ENCODE measurements around the gene NSUN4.
"Not testable (repeated sequence)": the region's sequence is repeated elsewhere in the genome, so short reads cannot be mapped to it uniquely, and the experiment has no call there.

Gene NSUN4

DNA sequence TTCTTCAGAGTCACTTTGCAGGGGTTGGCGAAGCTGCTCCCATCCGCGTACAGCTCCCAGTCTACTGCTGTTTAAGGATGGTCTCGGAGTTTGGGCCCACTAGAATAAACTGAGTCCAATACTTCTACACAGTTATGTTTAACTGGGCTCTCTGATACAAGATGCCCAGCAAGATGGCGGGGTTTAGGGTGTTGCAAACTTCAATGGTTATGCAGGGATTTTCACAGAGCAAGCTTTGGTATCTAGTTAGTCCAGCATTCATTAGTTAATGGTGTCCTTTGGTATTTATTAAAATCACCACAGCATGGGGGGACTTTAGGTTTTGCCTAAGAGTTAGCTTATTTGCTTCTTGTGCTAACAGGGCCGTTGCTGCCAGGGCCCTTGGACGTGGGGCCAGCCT is 12.4 kb upstream of the NSUN4 start:
- not testable (repeated sequence) for DNase-seq

DNA sequence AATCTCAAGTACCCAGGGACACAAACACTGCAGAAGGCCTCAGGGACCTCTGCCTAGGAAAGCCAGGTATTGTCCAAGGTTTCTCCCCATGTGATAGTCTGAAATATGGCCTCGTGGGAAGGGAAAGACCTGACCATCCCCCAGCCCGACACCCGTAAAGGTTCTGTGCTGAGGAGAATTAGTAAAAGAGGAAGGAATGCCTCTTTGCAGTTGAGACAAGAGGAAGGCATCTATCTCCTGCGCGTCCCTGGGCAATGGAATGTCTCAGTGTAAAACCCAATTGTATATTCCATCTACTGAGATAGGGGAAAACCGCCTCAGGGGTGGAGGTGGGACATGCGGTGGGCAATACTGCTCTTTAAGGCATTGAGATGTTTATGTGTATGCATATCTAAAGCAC is 10.8 kb upstream of the NSUN4 start:
- not testable (repeated sequence) for DNase-seq

DNA sequence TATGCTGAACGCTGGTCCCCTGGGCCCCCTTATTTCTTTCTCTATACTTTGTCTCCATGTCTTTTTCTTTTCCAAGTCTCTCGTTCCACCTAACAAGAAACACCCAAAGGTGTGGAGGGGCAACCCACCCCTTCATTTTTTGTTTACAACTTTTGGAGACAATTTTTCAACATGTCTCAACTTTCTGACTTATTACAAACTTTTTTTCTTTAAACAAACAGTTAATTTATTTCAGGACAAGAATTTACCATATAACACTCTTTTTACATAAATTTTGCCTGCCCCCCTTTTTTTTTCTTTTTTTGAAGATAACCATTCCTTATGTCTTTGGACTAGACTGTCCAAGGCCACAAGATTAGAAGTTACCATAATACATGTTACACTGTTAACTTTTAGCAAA is 10.2 kb upstream of the NSUN4 start:
- DNase-seq = not testable (repeated sequence)

DNA sequence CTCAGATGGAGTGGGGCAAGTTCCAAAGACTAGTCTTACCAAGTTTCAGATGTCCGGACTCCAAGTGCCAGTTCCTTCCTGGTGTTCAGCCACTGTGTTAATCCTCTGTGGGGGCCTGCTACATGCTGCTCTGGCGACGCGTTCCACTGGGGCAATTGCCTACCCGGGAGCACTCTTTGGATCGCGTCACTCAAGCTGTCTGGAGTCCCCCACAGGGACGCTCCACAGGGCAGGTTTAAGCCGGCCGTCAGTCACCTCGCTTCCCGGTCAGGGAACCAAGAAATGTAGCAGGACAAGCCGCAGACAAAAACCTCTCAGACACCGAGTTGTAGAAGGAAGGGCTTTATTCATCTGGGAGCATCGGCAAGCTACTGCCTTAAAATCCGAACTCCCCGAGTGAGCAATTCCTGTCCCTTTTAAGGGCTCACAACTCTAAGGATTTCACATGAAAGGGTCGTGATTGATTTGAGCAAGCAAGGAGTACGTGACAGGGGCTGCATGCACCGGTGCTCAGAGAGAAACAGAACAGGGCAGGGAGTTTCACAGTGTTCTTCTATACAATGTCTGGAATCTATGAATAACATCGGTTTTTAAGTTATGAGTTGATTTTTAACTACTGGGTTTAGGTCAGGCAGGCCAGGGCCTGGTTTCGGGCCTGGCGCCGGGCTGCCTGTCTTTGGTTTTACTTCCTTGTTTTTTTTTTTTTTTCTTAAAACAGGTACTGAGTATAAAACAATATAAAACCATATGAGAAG is 8.6 kb upstream of the NSUN4 start:
- DNase-seq = not testable (repeated sequence)

DNA sequence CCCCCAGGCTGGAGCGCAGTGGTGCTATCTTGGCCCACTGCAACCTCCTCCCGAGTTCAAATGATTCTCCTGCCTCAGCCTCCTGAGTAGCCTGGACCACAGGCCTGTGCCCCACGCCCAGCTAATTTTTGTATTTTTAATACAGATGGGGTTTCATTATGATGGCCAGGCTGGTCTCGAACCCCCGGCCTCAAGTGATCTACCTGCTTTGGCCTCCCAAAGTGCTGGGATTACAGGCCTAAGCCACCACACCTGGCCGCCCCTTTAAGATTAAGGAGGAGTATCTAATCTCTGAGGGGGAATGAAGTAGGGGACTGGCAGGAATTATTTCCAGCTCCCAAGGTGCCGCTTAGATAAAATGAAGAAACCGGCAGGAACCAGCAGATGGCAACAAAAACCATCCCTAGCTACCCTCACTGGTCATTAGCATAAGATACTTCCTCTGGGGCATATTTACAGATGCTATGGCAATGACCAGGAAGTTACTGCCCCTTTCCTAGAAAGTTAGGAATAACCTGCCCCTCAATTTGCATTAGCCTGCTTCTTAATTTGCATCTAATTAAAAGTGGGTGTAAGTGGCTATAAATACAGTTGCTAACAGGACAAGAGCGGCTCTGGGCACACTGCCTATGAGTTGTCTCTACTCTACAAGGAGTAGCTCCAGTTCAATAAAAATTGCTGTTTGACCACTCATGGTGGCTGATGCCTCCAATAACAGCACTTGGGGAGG is 7.1 kb upstream of the NSUN4 start:
- peak; percentile 38 for DNase-seq

DNA sequence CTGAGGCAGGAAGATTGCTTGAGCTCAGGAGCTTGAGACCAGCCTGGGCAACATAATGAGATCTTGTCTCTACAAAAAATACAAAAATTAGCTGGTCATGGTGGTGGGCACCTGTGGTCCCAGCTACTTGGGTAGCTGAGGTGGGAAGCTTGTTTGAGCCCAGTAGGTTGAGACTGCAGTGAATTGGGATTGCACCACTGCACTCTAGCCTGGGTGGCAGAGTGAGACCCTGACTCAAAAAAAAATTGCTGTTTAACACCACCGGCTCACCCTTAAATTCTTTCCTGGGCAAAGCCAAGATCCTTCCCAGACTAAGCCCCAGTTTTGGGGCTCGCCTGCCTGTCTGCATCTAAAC is 6.6 kb upstream of the NSUN4 start:
- no peak for DNase-seq

DNA sequence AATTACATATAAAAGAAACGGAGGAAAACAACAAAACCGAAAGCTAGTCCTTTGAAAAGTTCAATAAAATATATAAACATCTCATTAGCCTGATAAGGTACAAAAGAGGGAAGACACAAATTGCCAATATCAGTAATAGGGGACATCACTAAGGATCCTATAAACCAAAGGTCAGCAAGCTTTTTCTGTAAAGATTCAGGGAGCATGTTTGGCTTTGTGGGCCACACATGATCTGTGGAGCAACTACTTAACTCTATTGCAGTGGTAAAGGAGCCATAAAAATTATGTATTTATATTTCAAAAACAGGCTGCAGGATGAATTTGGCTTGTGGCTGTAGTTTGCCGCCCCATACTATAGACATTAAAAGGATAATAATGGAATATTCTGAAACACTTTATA is 5.5 kb upstream of the NSUN4 start:
- no peak for DNase-seq

DNA sequence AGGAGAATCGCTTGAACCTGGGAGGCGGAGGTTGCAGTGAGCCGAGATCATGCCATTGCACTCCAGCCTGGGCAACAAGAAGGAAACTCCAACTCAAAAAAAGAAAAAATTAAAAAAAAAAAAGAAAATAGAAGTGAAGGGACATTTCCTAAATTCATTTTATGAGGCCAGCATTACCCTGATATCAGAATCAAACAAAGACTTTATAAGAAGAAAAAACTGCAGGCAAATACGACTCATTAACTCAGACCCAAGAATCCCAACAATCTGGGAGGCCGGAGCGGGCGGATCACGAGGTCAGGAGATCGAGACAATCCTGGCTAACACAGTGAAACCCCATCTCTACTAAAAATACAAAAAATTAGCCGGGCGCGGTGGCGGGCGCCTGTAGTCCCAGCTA is 3.2 kb upstream of the NSUN4 start:
- DNase-seq = not testable (repeated sequence)

DNA sequence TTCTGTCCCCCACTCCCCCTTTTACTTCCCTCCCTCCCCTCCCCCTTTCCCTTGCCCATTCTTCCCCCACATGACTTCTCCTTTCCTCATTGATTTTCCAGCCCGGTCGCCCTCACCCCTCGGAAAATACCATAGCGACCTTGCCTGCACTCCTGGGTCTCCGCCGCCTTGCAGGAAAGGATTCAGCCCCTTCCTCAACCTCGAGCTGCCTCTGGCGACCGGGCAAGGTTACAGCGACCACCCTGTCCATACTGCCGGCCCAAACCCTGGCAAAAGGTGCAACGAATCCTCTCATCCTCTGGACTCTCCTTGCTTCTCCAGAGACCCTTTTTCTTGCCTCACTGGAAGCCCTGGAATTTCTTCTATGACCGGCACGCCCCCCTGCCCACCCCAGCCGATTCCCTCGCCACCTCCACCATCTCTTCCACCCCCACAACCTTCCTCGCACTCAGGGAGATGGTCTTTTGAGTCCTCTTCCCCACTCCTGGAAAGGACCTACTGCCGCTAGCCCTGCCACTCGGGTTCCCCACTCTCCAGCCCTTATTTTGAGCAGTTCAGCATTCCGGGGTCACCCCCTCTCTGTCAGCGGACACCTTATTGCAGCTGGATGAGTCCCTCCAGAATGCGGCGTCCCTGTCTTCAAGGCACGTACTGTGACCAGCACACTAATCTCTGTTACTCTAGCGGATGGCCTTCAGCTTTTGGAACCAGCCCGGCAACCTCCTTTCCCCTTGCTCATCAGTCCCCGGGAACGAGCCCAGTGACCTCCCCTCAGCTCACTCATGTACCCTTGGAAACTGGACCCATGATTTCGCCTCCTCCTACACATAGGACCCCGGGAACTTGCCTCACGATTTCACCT is 846 bp downstream of the NSUN4 start:
- no peak for DNase-seq

DNA sequence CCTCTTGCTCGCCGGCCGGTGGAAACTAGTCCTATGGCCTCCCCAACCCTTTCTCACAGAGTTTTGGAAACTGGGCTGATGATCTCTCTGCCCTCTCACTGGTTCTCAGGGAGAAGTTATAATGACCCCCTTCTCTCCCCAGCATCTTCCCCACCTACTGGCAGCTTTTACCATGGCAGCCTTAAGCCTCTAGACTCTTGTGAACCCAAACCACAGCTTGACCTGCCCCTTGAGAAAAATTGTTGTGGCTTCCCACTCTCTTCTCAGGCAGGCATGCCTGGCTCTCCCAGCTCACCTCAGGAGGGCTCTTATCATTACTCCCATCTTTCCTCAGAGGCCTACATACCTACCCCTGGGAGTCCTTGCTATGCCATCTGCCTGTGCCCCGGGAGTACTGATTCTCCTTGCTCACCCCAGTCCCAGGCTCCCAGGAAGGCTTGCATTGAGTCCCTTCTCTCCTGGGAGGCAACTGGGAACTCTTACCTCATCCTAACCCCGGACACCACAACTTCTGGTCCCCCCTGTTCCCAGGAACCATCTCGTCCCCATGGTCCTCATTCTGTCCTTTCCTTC is 1.6 kb downstream of the NSUN4 start:
- no peak for DNase-seq

DNA sequence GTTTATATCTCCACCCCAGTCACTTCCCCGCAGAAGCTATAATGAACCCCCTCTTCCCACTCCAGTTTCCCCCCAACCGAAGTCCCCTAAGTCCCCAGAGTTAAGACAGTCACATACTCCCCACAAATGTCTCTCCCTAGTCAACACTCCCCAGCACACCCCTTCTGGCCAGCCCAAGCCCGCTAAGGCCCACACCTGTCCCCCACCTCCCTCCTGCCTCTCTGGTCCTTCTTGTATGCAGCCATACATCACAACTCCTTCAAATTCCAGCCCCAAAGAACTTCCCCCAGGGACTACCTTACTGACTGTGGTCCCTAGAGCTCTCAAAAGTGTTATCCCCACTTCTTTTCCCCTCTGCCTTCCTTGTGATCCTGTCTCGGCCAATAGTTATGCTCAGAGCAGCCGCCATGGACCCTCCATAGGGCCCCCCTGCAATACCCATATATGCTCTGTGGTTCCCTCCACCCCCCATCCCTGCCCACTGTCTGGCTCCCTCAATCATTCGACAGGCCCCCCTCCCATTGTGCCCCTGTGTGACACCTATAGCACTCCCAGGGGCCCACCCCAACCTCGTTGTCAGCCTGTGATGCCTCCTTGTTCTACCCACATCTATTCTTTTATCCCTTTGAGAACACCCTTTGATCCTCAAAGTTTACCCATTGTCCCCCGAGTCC is 2.2 kb downstream of the NSUN4 start:
- DNase-seq = no peak

DNA sequence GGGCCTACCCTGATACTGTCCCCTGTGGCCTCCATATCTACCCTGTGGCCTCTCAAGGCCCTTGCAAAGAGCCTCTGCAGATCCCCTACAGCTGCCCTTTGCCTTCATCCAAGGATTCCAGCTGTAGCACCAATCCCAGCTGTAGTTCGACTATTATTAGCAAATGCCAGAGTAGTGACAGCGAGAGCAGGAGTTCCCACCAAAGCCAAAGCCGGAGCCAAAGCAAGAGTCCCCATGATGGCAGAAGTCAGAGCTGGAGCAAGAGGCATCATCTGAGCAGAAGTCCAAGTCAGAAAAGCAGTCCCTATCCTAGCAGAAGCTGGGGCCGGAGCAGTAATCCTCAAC is 2.7 kb downstream of the NSUN4 start:
- no peak for DNase-seq

DNA sequence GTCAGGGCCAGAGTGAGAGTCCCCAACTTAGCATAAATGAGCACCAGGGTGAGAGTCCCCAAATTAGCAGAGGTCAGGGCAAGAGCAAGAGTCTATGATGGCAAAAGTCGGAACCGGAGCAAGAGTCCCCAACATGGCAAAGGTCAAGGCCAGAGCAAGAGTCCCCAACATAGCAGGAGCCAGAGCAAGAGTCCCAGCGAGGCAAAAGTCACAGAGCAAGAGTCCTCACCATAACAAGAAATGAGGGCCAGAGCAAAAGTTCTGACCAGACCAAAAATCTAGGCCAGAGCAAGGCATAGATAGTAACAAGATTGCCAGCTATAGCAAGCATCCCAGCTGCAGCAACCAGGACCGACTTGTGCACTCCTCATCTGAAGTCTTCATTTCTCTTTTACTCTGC is 3.1 kb downstream of the NSUN4 start:
- DNase-seq = no peak

DNA sequence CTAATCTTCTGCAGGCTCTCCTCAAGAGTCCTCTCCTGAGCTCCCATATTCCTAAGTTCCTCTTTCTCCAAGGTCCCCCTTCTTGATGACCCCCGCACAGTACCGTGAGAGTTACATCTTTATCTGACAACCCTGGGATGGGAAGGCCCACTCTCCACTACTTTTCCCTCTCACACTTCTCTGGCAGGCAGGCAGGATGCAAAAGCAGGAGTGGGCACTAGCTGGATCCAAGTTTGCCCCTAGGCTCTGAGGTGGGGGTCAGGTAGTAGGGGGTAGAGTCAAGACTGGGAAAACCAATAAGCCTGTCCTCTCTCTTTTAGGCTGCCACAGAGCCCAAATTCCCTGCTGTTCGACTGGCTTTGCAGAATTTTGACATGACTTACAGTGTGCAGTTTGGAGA is 3.9 kb downstream of the NSUN4 start:
- DNase-seq = no peak

DNA sequence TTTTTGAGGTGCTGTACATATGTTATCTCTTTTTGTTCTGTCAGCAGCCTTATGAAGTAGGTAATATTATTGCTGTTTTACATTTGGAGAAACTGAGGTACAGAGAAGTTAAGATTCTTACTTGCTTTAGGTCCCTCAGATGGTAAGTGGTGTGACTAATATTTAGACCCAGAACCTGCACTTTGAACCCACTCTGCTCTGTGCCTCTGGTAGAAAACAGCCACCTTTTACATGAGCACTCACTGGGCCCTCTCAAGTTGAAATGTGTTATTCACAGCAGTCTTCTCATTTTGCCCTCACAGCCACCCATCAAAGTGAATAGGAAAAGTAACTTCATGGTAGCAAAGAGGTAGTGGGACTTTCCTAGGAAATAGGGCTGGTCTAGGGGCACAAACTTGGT is 4.7 kb downstream of the NSUN4 start:
- no peak for DNase-seq

DNA sequence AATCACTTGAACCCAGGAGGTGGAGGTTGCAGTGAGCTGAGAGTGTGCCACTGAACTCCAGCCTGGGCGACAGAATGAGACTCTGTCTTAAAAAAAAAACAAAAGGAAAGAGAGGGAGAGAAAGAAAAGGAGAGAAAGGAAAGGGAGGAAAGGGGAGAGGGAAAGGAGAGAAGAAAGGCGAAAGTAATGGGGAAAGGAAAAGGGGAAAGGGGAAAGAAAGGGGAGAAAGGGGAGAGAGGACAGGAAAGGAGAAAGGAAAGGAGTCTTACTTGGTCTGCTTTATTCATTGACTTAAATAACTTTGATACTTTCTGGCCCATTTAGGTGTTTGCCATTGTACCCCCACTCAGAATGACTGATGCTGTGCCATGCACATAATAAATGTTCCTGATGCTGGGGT is 11.8 kb downstream of the NSUN4 start:
- no peak for DNase-seq

DNA sequence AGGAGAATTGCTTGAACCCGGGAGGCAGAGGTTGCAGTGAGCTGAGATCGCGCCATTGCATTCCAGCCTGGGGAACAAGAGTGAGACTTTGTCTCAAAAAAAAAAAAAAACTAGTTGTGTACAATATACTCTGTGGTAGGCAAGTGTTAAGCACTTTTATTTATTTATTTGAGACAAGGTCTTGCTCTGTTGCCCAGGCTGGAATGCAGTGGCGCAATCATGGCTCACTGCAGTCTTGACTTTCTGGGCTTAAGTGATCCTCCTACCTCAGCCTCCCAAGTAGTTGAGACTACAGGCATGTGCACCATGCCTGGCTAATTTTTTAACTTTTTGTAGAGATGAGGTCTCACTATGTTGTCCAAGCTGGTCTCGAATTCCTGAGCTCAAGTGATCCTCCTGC is 15.3 kb downstream of the NSUN4 start:
- not testable (repeated sequence) for DNase-seq

DNA sequence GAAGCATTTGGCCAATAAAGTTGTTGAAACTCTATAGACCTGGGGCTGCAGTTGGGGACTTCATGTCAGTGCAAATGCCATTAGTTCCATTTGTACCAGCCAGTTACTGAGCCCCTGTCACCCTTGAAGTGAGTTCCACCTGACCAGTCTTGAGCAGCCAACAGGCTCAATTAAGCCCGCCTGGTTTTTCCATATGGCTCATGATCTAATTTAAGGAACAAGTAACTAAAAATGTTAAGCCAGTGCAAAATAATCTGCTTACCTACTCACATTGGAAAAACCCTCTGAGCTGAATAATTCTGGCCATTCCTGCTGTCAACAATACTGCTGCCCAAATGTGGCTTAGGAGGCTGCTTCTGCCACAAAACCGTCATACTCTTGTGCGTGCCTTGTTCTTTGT is 21.6 kb downstream of the NSUN4 start:
- no peak for DNase-seq

DNA sequence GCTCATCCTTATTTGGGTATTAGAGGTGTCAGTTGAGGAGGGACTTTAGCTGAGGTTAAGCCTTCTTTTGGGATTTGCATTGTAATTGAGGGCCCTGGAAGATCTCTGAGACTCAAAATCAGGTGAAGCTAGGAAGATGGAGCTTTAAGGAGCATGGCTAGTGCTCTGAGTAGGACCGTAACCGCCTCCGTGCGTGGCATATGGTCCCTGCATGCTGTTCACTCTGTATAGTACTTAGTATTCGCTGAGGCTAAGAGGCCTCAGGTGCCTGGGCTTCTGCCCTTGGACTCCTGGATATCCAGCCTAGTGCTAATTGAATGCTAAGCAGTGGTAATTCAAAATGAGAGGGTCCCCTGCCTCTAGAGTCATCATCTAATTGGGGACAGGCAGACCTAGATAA is 22.5 kb downstream of the NSUN4 start:
- no peak for DNase-seq

DNA sequence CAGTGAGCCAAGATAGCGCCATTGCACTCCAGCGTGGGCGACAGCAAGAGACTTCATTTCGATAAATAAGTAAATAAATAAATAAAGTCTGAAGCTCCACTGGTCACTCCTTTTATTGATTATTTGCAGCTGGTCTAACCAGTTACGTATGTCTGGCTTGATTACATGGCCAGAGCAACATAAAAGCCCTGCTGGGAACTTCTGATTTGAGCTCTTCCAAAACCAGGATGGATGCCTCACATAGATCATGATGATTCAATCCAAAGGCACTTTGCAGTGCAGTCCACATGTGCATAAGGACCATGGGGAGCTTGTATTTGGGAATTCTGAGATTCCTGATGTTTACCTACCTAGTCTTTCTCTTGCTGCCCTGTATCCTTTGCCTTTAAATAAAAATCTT is 24.0 kb downstream of the NSUN4 start:
- no peak for DNase-seq

DNA sequence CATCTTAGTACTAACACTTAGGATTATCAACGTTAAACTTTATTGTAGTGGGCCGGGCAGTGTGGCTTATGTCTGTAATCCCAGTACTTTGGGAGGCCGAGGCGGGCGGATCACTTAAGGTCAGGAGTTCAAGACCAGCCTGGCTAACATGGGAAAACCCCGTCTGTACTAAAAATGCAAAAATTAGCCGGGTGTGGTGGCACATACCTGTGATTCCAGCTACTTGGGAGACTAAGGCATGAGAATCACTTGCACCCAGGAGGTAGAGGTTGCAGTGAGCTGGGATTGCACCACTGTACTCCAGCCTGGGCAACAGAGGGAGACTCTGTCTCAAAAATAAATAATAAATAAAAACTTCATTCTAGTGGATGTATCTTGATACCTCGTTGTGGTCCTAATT is 25.2 kb downstream of the NSUN4 start:
- DNase-seq = not testable (repeated sequence)

DNA sequence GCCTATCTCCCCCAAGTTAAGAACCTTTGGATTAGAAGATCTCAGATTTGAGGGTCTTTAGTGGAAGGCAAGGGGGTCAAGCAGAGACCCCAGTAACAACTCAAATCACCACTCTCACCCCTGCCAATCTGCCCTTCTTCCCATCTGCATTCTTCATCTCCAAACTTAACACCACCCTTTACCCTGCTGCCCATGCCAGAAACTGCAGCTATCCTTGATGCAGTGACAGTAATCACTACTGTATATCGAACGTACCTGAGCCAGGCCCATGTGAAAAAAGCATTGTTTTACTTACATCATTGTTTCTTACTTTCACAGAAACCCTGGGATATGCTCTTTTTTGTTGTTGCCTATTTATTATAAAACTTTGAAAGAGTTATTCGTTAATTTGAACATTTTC is 26.5 kb downstream of the NSUN4 start:
- DNase-seq = no peak

DNA sequence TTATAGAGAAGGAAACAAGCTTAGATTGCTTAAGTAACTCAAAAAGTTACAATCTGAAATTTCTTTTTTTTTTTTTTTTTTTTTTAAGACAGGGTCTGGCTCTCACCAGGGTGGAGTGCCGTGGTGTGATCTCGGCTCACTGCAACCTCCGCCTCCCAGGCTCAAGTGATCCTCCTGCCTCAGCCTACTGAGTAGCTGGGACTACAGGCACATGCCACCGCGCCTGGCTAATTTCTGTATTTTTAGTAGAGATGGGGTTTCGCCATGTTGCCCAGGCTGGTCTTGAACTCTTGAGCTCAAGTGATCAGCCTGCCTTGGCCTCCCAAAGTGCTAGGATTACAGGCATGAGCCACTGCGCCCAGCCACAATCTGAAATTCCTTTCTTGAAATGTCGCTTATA is 27.1 kb downstream of the NSUN4 start:
- DNase-seq = not testable (repeated sequence)
